ENCODE results near the gene CALR.
A peak's percentile ranks its signal among the peaks of the same experiment; 100 is the strongest.

Gene CALR

DNA sequence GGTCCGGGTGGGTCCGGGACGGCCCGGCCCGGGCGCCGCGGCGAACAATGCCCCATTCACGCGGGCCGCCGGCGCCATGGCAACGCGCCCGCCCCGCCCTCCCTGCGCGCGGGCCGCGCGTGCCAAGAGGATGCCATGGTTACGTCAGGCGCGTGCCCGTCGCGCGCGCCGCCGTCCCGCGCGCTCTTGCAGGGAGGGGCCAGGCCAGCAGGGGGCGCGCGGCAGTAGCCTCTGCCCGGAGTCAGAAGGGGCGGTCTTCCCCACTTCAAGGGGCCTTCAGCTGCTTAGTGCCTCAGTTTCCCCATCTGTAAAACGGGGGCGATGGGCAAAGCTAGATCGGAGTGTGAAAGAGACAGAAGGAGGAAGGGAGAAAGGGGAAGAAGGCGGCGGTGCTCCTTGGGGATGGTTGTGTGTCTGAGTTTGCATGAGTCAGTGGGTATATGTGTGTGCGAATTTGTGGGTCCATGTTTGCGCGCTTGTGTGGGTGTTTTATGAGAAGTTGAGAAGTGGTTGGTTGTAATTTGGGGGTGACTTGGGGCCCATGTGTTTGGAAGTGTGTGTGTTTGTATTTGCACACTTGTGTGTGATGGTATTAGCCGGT lies 45.2 kb downstream of the CALR start:
- peak; percentile 80 to 84 for DNase-seq

DNA sequence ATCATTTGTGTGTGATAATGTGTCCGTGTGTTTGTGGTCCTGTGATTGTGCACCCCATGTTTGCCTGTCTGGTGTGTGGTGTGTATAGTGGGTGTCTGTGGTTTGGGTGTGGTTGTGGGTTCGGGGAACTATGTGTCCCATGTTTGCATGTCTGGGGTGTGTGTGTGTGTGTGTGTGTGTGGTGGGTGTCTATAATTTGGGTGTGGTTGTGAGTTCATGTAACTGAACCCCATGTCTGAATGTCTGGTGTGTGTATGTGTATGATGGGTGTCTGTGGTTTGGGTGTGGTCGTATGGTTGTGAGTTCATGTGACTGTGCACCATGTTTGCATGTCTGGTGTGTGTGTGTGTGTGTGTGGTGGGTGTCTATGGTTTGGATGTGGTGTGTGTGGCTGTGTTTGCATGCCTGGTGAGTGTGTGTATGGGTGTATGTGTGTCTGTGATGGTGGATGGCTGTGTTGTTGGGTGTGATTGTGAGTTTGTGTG lies 45.8 kb downstream of the CALR start:
- DNase-seq, result no peak

DNA sequence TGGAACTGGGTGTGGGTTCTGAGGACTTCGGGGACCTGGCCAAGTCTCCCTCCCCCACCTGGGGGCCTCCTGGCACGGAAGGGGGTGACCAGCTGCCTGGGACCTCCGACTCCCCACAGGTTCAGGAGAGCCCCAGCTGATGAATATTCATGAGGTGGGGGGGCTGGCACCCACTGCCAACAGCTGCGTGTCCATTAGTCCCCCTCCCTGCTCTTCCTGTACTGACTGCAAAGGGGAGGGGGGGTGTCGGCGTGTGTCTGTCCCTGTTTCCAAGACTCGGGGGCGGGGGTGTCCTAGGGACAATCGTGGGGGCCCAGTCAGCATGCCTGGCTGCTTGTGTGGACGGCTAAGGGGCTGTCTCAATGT lies 46.3 kb downstream of the CALR start:
- no peak for DNase-seq

DNA sequence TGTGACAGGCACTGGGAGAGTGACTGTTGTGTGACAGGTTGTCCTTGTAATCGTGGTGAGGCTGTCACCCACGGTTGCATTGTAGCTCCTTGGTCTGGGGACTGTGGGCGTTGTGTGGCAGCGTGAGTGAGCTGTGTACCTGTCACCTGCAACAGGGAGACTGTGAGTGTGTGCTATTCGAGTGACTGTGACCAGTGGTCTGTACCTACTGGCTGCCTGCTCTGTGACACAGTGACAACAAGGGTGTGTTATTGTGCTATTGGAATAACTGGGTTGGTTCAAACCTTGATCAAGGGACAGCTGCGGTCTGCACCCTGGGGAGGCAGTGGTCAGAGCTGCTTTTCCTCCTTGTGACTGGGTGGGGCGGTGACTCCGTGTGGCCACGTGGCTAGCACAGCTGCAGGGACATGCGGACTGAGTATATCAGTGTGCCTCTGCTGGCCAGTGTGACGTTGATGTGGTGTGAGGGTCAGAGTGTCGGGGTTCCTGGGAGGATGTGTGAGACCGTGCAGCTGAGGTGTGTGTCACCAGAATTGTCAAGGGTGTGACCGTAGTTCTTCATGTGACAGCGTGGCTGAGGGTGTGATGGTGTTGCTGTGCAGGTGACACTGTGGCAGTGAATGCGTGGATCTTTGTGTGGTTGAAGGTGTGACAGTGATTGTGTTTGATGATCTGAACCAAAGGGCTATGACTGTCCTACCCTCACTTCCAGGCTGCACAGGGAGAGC lies 46.8 kb downstream of the CALR start:
- no peak for DNase-seq

DNA sequence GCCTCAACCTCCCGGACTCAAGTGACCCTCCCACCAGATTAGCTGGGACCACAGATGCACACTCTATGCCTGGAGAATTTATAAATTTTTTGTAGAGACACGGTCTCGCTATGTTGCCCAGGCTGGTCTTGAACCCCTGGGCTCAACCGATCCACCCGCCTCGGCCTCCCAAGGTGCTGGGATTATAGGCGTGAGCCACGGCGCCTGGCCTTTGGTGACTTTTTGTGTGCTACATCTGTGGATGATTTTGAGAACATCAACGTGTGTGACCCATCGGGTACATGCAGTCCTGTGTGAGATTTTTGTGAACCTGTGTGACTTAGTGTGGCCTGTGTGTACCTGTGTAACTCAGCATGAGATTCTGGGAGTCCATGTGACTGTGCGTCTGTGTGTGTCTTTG lies 48.3 kb downstream of the CALR start:
- DNase-seq, result no peak

DNA sequence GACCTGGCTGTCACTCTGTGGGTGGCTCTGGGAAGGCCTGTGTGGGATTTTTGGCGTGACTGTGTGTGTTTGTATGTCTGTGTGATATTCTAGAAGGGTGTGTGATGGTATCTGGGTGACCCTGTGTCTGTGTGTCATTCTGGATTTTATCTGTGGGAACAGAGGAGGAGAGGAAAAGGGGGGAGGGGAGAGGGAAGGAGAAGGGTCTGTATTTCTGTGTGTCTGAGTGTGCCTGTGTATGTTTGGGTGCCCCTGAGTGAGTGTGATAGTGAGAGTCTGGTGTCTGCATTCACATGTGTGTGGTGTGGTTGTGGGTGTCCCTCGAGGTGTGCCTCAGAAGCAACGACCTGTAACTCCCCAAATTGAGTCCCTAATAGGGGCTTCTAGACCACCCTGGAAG lies 48.8 kb downstream of the CALR start:
- DNase-seq, result no peak

DNA sequence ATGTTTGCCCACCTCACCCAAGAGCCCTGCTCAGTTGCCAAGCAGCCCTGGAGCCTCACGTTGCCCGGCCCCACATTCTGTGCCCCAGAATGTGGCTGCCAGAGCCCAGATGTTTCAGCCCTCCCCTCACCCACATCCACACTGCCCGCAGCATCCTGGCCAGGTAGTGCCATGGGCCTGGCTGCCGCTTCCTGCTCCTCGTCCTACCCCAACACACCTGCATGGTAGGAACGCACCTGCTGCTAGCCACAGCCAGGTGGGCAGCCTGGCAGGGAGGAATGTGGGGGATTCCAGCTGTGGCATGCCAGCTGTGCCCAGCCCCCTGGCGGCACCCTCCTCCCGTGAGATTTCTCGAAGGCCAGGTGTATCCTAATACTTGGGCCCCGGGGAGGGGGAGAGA lies 49.4 kb downstream of the CALR start:
- no peak for DNase-seq

DNA sequence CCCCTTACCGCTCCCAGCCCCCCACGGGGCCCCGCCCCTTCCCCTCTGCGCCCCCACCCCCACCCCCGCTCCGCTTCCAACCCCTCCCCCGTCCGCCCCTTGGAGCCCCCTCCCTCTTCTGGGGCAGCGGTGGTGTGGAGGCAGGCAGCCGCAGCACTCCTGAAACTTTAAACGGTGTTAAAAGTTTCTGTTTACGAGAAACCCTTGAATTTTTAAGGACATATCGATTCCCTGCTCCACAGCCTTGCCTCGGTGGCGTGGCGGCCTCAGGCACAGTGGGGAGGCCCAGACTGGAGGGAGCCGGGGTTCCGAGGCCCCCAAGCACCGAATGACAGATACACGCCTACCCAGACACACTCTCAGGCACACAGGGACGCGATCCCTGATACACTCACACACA lies 52.0 kb downstream of the CALR start:
- DNase-seq, result no peak

DNA sequence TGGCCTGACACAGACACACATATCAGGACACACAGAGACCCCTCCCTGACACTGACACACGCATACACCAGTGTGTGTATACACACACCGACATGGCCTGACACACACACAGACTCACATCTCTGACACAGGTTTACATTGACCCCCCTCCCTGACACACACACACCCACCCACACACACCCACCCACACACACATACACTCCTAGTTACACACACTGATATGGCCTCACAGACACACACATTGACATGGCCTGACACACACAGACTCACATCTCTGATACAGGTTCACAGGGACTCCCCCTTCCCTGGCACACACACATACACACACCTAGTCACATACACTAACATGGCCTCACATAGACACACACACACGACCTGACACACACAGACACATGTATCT lies 52.4 kb downstream of the CALR start:
- DNase-seq, result no peak

DNA sequence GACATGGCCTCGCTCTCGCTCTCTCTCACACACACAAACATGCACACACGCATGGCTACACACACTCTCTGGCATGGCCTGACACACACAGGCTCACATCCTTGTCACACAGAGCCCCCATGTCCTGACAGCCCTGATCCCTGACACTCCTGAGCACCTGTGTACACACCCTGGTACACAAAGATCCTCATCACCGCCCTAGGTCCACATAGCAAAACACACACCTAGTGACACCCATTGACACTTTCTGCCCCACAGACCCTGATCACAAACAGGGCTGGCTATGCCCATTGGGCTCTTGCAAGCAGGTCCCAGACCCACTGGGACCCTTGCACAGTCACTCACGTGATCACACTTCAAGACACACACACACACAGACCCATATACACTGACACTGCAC lies 52.9 kb downstream of the CALR start:
- DNase-seq, result no peak

DNA sequence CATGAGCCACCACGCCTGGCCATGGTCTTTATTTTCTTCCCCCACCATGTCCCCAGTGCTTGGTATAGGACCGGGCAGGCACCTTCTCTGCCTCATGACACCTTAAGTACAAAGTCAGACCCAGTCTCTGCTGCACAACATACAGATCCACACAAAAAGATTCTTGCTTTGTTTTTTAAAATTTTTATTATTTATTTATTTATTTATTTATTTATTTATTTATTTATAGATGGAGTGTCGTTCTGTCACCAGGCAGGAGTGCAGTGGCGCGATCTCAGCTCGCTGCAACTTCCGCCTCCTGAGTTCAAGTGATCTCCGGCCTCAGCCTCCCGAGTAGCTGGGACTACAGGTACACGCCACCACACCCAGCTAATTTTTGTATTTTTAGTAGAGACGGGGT lies 54.3 kb downstream of the CALR start:
- DNase-seq, result no peak

DNA sequence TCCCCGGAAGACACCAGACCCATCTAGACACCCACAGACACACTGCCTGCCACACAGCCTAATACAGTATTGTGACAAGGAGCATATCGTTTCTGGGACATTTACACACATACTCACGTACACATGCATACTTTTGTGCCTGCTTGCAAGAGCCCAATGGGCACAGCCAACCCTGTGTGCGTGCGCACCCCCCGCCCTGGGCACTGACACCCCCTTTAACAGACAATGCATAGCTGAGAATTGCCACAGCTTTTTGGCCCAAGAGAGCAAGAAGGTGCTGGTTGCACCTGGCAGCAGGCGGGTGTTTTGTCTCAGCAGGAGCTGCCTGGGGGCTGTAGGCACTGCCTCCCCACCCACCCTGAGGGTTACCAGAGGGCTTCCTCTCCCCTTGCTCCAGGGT lies 55.2 kb downstream of the CALR start:
- DNase-seq, result no peak

All from activated CD4-positive, alpha-beta T cell treated with anti-CD3 and anti-CD28 coated beads, Interleukin-2, amount 50 U/mL, for 48 hours (primary cell).